ENCODE data around the gene PTP4A1. TPM values are rescaled to one million over a fixed set of nuclear protein-coding genes. Genes with fewer than 3 reads are reported as not detected.
A peak's percentile ranks its signal among the peaks of the same experiment; 100 is the strongest.

The PTP4A1 gene
- total and polyA plus RNA-seq, 2 of the 13 experiments (the other 11 are each of a cell fraction or from before 2014, with no cell fraction given), result 141 to 376 TPM

DNA sequence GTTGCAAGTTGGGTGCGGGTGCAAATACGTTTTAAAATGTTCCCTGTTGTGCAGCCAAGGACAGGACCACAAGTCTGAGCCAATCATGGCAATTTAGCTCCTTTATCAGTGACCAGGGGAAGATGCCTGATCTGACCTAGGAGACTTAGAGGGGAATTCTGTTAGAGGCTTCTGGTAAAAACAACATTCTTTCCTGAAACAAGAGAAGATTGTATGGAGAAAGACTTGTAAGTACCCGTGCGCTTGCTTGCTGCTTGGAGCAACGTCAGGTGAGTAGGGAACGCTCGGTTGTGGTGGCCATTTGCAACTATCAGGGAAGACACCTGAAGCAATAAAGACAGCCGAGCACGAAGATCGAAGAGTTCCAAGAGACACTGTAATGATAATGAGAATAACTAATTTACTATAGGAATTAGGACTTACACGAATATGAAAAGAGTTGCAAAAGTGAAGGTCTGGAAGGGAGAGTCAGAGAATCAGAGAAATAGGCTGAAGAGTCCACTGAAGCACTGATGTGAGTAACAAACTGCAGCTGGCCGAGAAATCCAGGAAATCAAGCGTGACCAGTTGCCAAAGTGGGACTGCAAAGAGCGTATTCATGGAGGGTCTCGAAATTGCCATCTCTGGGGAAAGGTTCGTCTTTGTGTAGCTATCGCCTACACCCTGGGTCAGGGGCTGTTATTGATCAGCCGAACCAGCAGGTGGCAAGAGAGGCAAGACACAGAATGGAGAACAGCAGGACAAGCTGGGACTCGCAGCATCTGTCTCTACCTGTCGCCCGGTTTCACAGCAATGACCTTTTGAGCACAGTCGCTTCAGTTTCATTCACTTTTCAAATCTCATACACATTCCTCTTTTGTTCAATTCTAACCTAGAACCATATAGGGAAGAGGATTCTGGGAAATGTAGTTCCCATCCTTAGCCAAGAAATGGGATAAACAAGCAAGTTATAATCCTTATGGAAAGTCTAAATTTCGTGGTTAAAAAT is 26.1 kb downstream of the PTP4A1 start (continued):
- no peak for TF ChIP-seq NCOA5 (CRISPR knock-in tag; IDR thresholded peaks at IDR 0.05)
- TF ChIP-seq ZNF563 (CRISPR knock-in tag; IDR thresholded peaks at IDR 0.05), result 0 out of 2 replicates have a peak, but pooled peaks have one; percentile 37
- TF ChIP-seq NFIB (CRISPR knock-in tag; IDR thresholded peaks at IDR 0.05; ENCODE audit: borderline replicate concordance), result no peak
- 0 out of 2 replicates have a peak, but pooled peaks have one; percentile 67 for TF ChIP-seq KLF12 (CRISPR knock-in tag; IDR thresholded peaks at IDR 0.05; ENCODE audit: borderline replicate concordance)
- TF ChIP-seq CREM (IDR thresholded peaks at IDR 0.05), result peak; percentile 62; the same call in 1 of the 2 replicates
- no peak for TF ChIP-seq CREM (CRISPR knock-in tag; IDR thresholded peaks at IDR 0.05)
- peak; percentile 78; the same call in 1 of the 2 replicates for TF ChIP-seq TGIF2 (CRISPR knock-in tag; IDR thresholded peaks at IDR 0.05)
- no peak for TF ChIP-seq TEAD2 (CRISPR knock-in tag; IDR thresholded peaks at IDR 0.05)
- TF ChIP-seq ZFX (CRISPR knock-in tag; IDR thresholded peaks at IDR 0.05; ENCODE audit: low read depth), result no peak
- TF ChIP-seq ZNF841 (CRISPR knock-in tag; IDR thresholded peaks at IDR 0.05; ENCODE audit: borderline replicate concordance), result no peak
- TF ChIP-seq, protein P1, sequence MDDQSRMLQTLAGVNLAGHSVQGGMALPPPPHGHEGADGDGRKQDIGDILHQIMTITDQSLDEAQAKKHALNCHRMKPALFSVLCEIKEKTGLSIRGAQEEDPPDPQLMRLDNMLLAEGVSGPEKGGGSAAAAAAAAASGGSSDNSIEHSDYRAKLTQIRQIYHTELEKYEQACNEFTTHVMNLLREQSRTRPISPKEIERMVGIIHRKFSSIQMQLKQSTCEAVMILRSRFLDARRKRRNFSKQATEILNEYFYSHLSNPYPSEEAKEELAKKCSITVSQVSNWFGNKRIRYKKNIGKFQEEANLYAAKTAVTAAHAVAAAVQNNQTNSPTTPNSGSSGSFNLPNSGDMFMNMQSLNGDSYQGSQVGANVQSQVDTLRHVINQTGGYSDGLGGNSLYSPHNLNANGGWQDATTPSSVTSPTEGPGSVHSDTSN (CRISPR knock-in tag; IDR thresholded peaks at IDR 0.05; ENCODE audit: borderline replicate concordance), result no peak
- TF ChIP-seq RXRA (CRISPR knock-in tag; IDR thresholded peaks at IDR 0.05), result 0 out of 2 replicates have a peak, but pooled peaks have one; percentile 29
- TF ChIP-seq PHF5A (CRISPR knock-in tag; IDR thresholded peaks at IDR 0.05; ENCODE audit: low read depth, unreplicated experiment), result peak; percentile 59
- TF ChIP-seq SMARCC2 (IDR thresholded peaks at IDR 0.05), result no peak
- TF ChIP-seq, protein P2, sequence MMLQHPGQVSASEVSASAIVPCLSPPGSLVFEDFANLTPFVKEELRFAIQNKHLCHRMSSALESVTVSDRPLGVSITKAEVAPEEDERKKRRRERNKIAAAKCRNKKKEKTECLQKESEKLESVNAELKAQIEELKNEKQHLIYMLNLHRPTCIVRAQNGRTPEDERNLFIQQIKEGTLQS (CRISPR knock-in tag; IDR thresholded peaks at IDR 0.05), result no peak
- no peak for TF ChIP-seq ZSCAN30 (CRISPR knock-in tag; IDR thresholded peaks at IDR 0.05)
- no peak for TF ChIP-seq ZNF768 (CRISPR knock-in tag; IDR thresholded peaks at IDR 0.05)
- no peak for TF ChIP-seq KDM1A (CRISPR knock-in tag; IDR thresholded peaks at IDR 0.05)
- TF ChIP-seq SPEN (CRISPR knock-in tag; IDR thresholded peaks at IDR 0.05; ENCODE audit: low read depth), result peak; percentile 63
- TF ChIP-seq ZNF30 (CRISPR knock-in tag; IDR thresholded peaks at IDR 0.05), result no peak
- TF ChIP-seq ZBTB7A (CRISPR knock-in tag; IDR thresholded peaks at IDR 0.05), result no peak
- TF ChIP-seq SRSF4 (IDR thresholded peaks at IDR 0.05; ENCODE audit: low read depth, low read length, poor library complexity, severe bottlenecking), result no peak
- TF ChIP-seq, protein P3, sequence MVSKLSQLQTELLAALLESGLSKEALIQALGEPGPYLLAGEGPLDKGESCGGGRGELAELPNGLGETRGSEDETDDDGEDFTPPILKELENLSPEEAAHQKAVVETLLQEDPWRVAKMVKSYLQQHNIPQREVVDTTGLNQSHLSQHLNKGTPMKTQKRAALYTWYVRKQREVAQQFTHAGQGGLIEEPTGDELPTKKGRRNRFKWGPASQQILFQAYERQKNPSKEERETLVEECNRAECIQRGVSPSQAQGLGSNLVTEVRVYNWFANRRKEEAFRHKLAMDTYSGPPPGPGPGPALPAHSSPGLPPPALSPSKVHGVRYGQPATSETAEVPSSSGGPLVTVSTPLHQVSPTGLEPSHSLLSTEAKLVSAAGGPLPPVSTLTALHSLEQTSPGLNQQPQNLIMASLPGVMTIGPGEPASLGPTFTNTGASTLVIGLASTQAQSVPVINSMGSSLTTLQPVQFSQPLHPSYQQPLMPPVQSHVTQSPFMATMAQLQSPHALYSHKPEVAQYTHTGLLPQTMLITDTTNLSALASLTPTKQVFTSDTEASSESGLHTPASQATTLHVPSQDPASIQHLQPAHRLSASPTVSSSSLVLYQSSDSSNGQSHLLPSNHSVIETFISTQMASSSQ (IDR thresholded peaks at IDR 0.05; ENCODE audit: low read depth), result no peak
- TF ChIP-seq, protein P3 (CRISPR knock-in tag; IDR thresholded peaks at IDR 0.05; ENCODE audit: borderline replicate concordance), result no peak
- TF ChIP-seq ZFP1 (CRISPR knock-in tag; IDR thresholded peaks at IDR 0.05), result no peak; the same call in 1 of the 2 replicates
- TF ChIP-seq EEA1 (CRISPR knock-in tag; IDR thresholded peaks at IDR 0.05; ENCODE audit: borderline replicate concordance), result no peak
- no peak for TF ChIP-seq STAT5B (CRISPR knock-in tag; IDR thresholded peaks at IDR 0.05)
